ENCODE measurements around the gene NOP16. TPM values are rescaled to one million over a fixed set of nuclear protein-coding genes. Genes with fewer than 3 reads are reported as not detected.

Gene NOP16
- total RNA-seq, 4 donors from 2014 or later: 11.5 to 22.5 (median 12.1) TPM

- DNase-seq (ENCODE audit: low spot score in 2 of 2): no peak
- intact Hi-C loops (cut with DNase I; ENCODE audit: low total_unique reads): no loop called here
- 85 to 88% methylated on average over 1 of the region's 1 CpG for WGBS, 2 donors
- no peak for TF ChIP-seq POLR2A (IDR thresholded peaks at IDR 0.05)
- TF ChIP-seq, protein P1, sequence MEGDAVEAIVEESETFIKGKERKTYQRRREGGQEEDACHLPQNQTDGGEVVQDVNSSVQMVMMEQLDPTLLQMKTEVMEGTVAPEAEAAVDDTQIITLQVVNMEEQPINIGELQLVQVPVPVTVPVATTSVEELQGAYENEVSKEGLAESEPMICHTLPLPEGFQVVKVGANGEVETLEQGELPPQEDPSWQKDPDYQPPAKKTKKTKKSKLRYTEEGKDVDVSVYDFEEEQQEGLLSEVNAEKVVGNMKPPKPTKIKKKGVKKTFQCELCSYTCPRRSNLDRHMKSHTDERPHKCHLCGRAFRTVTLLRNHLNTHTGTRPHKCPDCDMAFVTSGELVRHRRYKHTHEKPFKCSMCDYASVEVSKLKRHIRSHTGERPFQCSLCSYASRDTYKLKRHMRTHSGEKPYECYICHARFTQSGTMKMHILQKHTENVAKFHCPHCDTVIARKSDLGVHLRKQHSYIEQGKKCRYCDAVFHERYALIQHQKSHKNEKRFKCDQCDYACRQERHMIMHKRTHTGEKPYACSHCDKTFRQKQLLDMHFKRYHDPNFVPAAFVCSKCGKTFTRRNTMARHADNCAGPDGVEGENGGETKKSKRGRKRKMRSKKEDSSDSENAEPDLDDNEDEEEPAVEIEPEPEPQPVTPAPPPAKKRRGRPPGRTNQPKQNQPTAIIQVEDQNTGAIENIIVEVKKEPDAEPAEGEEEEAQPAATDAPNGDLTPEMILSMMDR (IDR thresholded peaks at IDR 0.05): no peak
- H3K4me3 ChIP-seq (ENCODE audit: low read depth, poor library complexity, severe bottlenecking): no peak overlapping the region
These were observed 38.5 kb upstream of the NOP16 start for GRCh38 chr5:176426876-176427275.

- no peak overlapping the region for H3K4me3 ChIP-seq (ENCODE audit: low read depth, poor library complexity, severe bottlenecking)
- intact Hi-C loops (cut with DNase I; ENCODE audit: low total_unique reads): no loop called here
- no peak for DNase-seq (ENCODE audit: low spot score in 2 of 2)
- TF ChIP-seq, protein P1 (IDR thresholded peaks at IDR 0.05): no peak
- no peak for TF ChIP-seq POLR2A (IDR thresholded peaks at IDR 0.05)
- 75 to 78% methylated on average over 1 of the region's 1 CpG for WGBS, 2 donors
These were observed 37.4 kb upstream of the NOP16 start for GRCh38 chr5:176425791-176426190.

DNA sequence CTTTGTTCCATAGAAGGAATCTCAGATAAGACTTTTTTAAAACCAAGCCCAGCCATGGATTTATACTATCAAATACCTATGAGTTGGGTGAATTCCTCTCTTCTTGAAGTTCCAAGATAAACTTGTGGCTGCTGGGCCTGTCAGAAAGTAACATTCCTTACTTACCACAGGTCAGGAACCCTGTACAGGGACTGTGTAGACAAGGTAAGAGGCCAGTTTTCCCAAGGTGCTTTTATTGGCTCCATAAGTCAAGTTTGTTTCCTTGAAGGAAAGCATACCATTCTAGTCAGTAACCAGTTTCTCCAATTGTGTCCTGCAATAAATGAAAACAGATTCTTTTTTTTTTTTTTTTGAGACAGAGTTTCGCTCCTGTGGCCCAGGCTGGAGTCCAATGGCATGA is 36.7 kb upstream of the NOP16 start:
- no peak for TF ChIP-seq POLR2A (IDR thresholded peaks at IDR 0.05)
- TF ChIP-seq, protein P1 (IDR thresholded peaks at IDR 0.05): no peak
- H3K4me3 ChIP-seq (ENCODE audit: low read depth, poor library complexity, severe bottlenecking): no peak overlapping the region
- intact Hi-C loops (cut with DNase I; ENCODE audit: low total_unique reads): no loop called here
- peak in 1 of 2 donors; percentile 6 for DNase-seq (ENCODE audit: low spot score in 2 of 2)
- WGBS, 2 donors: 75 to 88% methylated on average over 1 of the region's 1 CpG

DNA sequence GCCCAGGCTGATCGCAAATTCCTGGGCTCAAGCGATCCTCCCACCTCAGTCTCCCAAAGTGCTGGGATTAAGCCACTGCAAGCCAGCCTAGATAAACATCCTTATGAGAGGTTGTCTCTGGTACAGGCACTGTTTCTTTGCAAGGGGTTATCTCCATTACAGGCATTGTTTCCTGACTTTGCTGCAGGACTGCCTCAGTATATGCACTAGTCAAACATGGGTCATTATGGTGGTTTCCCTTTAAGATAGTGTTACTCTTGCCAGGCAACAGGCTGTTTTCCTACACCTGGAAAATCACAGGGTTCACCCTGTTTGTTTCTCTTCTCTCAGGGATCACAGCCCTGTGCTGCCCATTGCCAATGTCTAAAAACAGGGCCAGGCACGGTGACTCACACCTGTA is 35.8 kb upstream of the NOP16 start:
- TF ChIP-seq POLR2A (IDR thresholded peaks at IDR 0.05): no peak
- TF ChIP-seq, protein P1 (IDR thresholded peaks at IDR 0.05): no peak
- intact Hi-C loops (cut with DNase I; ENCODE audit: low total_unique reads): no loop called here
- 86 to 90% methylated on average over 3 of the region's 3 CpGs for WGBS, 2 donors
- H3K4me3 ChIP-seq (ENCODE audit: low read depth, poor library complexity, severe bottlenecking): no peak overlapping the region
- no peak for DNase-seq (ENCODE audit: low spot score in 2 of 2)

DNA sequence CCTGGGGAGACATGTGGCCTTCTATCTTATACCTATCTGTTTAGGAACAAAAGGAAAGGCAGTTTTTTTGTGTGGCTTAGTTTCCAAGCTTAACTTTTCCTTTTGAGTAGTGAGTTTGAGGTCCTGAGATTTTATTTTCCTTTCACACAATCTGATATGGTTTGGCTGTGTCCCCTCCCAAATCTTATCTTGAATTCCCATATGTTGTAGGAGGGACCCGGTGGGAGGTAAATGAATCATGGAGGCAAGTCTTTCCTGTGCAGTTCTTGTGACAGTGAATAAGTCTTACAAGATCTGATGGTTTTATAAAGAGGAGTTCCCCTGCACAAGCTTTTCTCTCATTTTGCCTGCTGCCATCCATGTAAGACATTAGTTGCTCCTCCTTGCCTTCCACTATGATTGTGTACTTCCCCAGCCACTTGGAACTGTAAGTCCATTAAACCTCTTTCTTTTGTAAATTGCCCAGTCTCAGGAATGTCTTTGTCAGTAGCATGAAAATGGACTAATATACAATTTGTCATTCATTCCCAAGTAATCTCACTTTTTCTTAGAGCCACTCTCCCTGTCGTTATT is 32.7 kb upstream of the NOP16 start:
- DNase-seq (ENCODE audit: low spot score in 2 of 2): no peak
- H3K4me3 ChIP-seq (ENCODE audit: low read depth, poor library complexity, severe bottlenecking): no peak overlapping the region
- no peak for TF ChIP-seq POLR2A (IDR thresholded peaks at IDR 0.05)
- TF ChIP-seq, protein P1 (IDR thresholded peaks at IDR 0.05): no peak
- intact Hi-C loops (cut with DNase I; ENCODE audit: low total_unique reads): no loop called here
- 73 to 76% methylated on average over 2 of the region's 2 CpGs for WGBS, 2 donors

- TF ChIP-seq POLR2A (IDR thresholded peaks at IDR 0.05): no peak
- TF ChIP-seq, protein P1 (IDR thresholded peaks at IDR 0.05): no peak
- no peak for DNase-seq (ENCODE audit: low spot score in 2 of 2)
- 84 to 87% methylated on average over 5 of the region's 5 CpGs for WGBS, 2 donors
- intact Hi-C loops (cut with DNase I; ENCODE audit: low total_unique reads): no loop called here
- no peak overlapping the region for H3K4me3 ChIP-seq (ENCODE audit: low read depth, poor library complexity, severe bottlenecking)
These were observed 31.7 kb upstream of the NOP16 start for GRCh38 chr5:176420086-176420485.

Measured in lower leg skin (tissue), 4 donors.